Measurements from ENCODE around the gene PCDHB16.

DNA sequence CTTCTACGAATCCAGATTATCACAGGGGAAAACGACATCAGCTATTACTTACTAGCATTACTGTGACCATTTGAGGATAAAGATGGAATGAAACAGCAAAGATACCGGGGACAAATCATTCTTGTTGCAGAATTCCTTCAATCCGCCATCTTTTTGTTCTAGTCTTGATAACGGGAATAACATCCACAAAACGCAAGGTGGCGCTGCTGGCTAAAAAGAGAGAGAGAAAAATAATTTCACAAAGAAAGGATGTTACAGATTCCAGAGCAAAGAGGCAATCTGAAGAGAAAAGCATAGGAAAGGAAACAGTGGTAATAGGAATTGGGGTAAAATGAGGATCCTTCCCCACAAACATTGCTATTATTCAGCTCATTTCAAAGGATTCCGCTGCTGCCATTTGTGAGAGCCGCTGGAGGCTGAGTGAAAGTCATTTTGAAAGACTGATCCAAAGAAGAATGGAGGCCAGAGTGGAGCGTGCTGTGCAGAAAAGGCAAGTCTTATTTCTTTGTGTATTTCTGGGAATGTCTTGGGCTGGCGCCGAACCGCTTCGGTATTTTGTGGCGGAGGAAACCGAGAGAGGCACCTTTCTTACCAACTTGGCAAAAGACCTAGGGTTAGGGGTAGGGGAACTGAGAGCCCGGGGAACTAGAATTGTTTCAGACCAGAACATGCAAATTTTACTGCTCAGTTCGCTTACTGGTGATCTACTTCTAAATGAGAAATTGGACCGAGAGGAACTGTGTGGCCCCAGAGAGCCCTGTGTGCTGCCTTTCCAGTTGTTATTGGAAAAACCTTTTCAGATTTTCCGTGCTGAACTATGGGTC, 9.6 kb upstream of the PCDHB16 start, which contains the start of gene PCDHB7:
- no peak for TF ChIP-seq EP300 (IDR thresholded peaks at IDR 0.05; ENCODE audit: borderline replicate concordance)
- TF ChIP-seq, protein P1, sequence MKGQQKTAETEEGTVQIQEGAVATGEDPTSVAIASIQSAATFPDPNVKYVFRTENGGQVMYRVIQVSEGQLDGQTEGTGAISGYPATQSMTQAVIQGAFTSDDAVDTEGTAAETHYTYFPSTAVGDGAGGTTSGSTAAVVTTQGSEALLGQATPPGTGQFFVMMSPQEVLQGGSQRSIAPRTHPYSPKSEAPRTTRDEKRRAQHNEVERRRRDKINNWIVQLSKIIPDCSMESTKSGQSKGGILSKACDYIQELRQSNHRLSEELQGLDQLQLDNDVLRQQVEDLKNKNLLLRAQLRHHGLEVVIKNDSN (IDR thresholded peaks at IDR 0.05): no peak
- no peak for TF ChIP-seq CEBPB (IDR thresholded peaks at IDR 0.05)
- no peak for TF ChIP-seq EGR1 (IDR thresholded peaks at IDR 0.05)
- no peak for TF ChIP-seq TCF12 (IDR thresholded peaks at IDR 0.05; ENCODE audit: low read depth)
- no peak for TF ChIP-seq TEAD4 (IDR thresholded peaks at IDR 0.05)
- no peak for TF ChIP-seq REST (IDR thresholded peaks at IDR 0.05; ENCODE audit: low read depth)
- peak; percentile 42 for TF ChIP-seq RAD21 (IDR thresholded peaks at IDR 0.05; ENCODE audit: low read depth)
- no peak for TF ChIP-seq ZBTB7A (IDR thresholded peaks at IDR 0.05; ENCODE audit: low read depth)
- TF ChIP-seq, protein P2, sequence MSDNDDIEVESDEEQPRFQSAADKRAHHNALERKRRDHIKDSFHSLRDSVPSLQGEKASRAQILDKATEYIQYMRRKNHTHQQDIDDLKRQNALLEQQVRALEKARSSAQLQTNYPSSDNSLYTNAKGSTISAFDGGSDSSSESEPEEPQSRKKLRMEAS (IDR thresholded peaks at IDR 0.05): no peak
- no peak for TF ChIP-seq CREB1 (IDR thresholded peaks at IDR 0.05; ENCODE audit: low read depth)

All from Ishikawa (cell line).